Measurements from ENCODE around the gene DRC7. TPM values are rescaled to one million over a fixed set of nuclear protein-coding genes. Genes with fewer than 3 reads are reported as not detected.

The DRC7 gene
- total RNA-seq, 1 experiment from 2014 or later, result 0.72 TPM

- TF ChIP-seq, protein P1, sequence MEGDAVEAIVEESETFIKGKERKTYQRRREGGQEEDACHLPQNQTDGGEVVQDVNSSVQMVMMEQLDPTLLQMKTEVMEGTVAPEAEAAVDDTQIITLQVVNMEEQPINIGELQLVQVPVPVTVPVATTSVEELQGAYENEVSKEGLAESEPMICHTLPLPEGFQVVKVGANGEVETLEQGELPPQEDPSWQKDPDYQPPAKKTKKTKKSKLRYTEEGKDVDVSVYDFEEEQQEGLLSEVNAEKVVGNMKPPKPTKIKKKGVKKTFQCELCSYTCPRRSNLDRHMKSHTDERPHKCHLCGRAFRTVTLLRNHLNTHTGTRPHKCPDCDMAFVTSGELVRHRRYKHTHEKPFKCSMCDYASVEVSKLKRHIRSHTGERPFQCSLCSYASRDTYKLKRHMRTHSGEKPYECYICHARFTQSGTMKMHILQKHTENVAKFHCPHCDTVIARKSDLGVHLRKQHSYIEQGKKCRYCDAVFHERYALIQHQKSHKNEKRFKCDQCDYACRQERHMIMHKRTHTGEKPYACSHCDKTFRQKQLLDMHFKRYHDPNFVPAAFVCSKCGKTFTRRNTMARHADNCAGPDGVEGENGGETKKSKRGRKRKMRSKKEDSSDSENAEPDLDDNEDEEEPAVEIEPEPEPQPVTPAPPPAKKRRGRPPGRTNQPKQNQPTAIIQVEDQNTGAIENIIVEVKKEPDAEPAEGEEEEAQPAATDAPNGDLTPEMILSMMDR (conservative IDR thresholded peaks at IDR 0.05), result no peak
- no peak overlapping the region for H2AK5ac ChIP-seq (ENCODE audit: insufficient read length, low read length)
- no peak overlapping the region for H2BK5ac ChIP-seq (ENCODE audit: insufficient read length, low read length)
- H3K23ac ChIP-seq (ENCODE audit: insufficient read length, low read depth, low read length), result no peak overlapping the region
- H4K91ac ChIP-seq (ENCODE audit: insufficient read length, low read depth, low read length), result no peak overlapping the region
- no peaks in the 10 kb centered on the region for H3K23me2 ChIP-seq (ENCODE audit: insufficient read length, low read depth, low read length, poor library complexity, severe bottlenecking)
- no peak overlapping the region for H3T11ph ChIP-seq (ENCODE audit: low read length)
- H2BK15ac ChIP-seq (ENCODE audit: low read depth, low read length), result no peak overlapping the region
- H3K9me3 Mint-ChIP-seq, result no peaks in the 10 kb centered on the region
- no peaks in the 10 kb centered on the region; the same call in 1 of the 2 replicates for H3K4me1 ChIP-seq (ENCODE audit: insufficient read depth, low read length)
- no peak overlapping the region for H3K18ac ChIP-seq (ENCODE audit: insufficient read length, low read depth, low read length)
- H3K27me3 Mint-ChIP-seq (ENCODE audit: low read depth), result peaks cover 6% of the 10 kb centered on the region; the same call in 1 of the 2 replicates
- H3K4ac ChIP-seq (ENCODE audit: low read depth, low read length), result no peak overlapping the region
- H2BK20ac ChIP-seq (ENCODE audit: low read depth, low read length, poor library complexity, severe bottlenecking), result no peak overlapping the region
- no peaks in the 10 kb centered on the region for H3K9me3 ChIP-seq (ENCODE audit: control insufficient read depth, low read depth, low read length)
- H3K36me3 Mint-ChIP-seq (ENCODE audit: insufficient read depth in 1 of 3, low read depth in 3 of 3), result no peaks in the 10 kb centered on the region
- H3K56ac ChIP-seq (ENCODE audit: insufficient read length, low read depth, low read length), result no peak overlapping the region
- no peak overlapping the region for H4K5ac ChIP-seq (ENCODE audit: insufficient read length, low read depth, low read length)
- H2BK120ac ChIP-seq (ENCODE audit: low read depth, low read length, poor library complexity, severe bottlenecking), result no peak overlapping the region
- H3K14ac ChIP-seq (ENCODE audit: insufficient read depth, low read length), result no peak overlapping the region
- DNase-seq, result no peak
- H3K79me1 ChIP-seq (ENCODE audit: insufficient read depth, low read depth, low read length, poor library complexity, severe bottlenecking), result no peaks in the 10 kb centered on the region
- no peak overlapping the region for H3K4me3 Mint-ChIP-seq
- no peaks in the 10 kb centered on the region for H3K79me2 ChIP-seq (ENCODE audit: insufficient read depth, low read length)
- no peak overlapping the region for H2BK12ac ChIP-seq (ENCODE audit: insufficient read length, low read depth, low read length)
- H3K9ac ChIP-seq (ENCODE audit: extremely low read depth, insufficient read length, low read length), result no peak overlapping the region
- H2AFZ ChIP-seq (ENCODE audit: low read length), result no peak overlapping the region
- no peaks in the 10 kb centered on the region for H3K27me3 ChIP-seq (ENCODE audit: insufficient read depth, low read length)
- peaks cover 2 to 29% of the 10 kb centered on the region in 2 experiments; a peak in 3 of 4 replicates for H3K4me1 Mint-ChIP-seq
- no peak overlapping the region for H3K4me2 ChIP-seq (ENCODE audit: insufficient read depth, insufficient read length, low read length)
- no peak overlapping the region for H3K27ac Mint-ChIP-seq
- no CpG with 5 or more reads among the region's 13 CpGs for WGBS (ENCODE audit: extremely low coverage, insufficient read length, low lambda C conversion rate)
- no peak overlapping the region for H3K27ac ChIP-seq (ENCODE audit: insufficient read length, low read depth, low read length)
- H4K8ac ChIP-seq (replicated peaks; ENCODE audit: insufficient read length, low read depth, low read length), result no peak overlapping the region
- H4K20me1 ChIP-seq (ENCODE audit: control insufficient read depth, insufficient read depth, insufficient read length), result no peaks in the 10 kb centered on the region
Measured at GRCh38 chr16:57681950-57682728, 12.5 kb upstream of the DRC7 start.
